ENCODE results near the gene NTF3. TPM values are rescaled to one million over a fixed set of nuclear protein-coding genes. Genes with fewer than 3 reads are reported as not detected.

NTF3 gene
- total RNA-seq, 4 donors from 2014 or later = 0.80 to 2.9 (median 1.3) TPM

- no peak for TF ChIP-seq POLR2AphosphoS5 (IDR thresholded peaks at IDR 0.05)
- TF ChIP-seq, protein P1, sequence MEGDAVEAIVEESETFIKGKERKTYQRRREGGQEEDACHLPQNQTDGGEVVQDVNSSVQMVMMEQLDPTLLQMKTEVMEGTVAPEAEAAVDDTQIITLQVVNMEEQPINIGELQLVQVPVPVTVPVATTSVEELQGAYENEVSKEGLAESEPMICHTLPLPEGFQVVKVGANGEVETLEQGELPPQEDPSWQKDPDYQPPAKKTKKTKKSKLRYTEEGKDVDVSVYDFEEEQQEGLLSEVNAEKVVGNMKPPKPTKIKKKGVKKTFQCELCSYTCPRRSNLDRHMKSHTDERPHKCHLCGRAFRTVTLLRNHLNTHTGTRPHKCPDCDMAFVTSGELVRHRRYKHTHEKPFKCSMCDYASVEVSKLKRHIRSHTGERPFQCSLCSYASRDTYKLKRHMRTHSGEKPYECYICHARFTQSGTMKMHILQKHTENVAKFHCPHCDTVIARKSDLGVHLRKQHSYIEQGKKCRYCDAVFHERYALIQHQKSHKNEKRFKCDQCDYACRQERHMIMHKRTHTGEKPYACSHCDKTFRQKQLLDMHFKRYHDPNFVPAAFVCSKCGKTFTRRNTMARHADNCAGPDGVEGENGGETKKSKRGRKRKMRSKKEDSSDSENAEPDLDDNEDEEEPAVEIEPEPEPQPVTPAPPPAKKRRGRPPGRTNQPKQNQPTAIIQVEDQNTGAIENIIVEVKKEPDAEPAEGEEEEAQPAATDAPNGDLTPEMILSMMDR (IDR thresholded peaks at IDR 0.05) = no peak
- TF ChIP-seq EP300 (IDR thresholded peaks at IDR 0.05) = no peak
- no peak for TF ChIP-seq POLR2A (IDR thresholded peaks at IDR 0.05)
- H3K36me3 ChIP-seq = no peaks in the 10 kb centered on the region
- H3K4me3 ChIP-seq = no peak overlapping the region
- no peak for DNase-seq (ENCODE audit: low spot score in 2 of 2)
- no peak overlapping the region for H3K27ac ChIP-seq
- peaks cover 15% of the 10 kb centered on the region for H3K27me3 ChIP-seq
- 80% methylated on average over 8 of the region's 8 CpGs for WGBS
- H3K4me1 ChIP-seq = no peaks in the 10 kb centered on the region
- H3K9me3 ChIP-seq = no peaks in the 10 kb centered on the region
Observed at GRCh38 chr12:5537771-5538170, 105.9 kb downstream of the NTF3 start.
